ENCODE data around the gene SAT1.

The SAT1 gene

GRCh38 chrX:23816179-23816578 lies 33.2 kb downstream of the SAT1 start:
- H3K4me3 ChIP-seq (ENCODE audit: low read depth, low read length): no peak overlapping the region
- no peak for DNase-seq (ENCODE audit: low read depth)
- TF ChIP-seq CTCF (IDR thresholded peaks at IDR 0.05; ENCODE audit: insufficient read depth, low read depth, low read length, missing control alignments): no peak

- DNase-seq (ENCODE audit: low read depth): no peak
- TF ChIP-seq CTCF (IDR thresholded peaks at IDR 0.05; ENCODE audit: insufficient read depth, low read depth, low read length, missing control alignments): no peak
- H3K4me3 ChIP-seq (ENCODE audit: low read depth, low read length): no peak overlapping the region
These were observed 35.0 kb downstream of the SAT1 start for GRCh38 chrX:23817979-23818336.

GRCh38 chrX:23819385-23820234 lies 36.6 kb downstream of the SAT1 start:
- no peak for TF ChIP-seq CTCF (IDR thresholded peaks at IDR 0.05; ENCODE audit: insufficient read depth, low read depth, low read length, missing control alignments)
- H3K4me3 ChIP-seq (ENCODE audit: low read depth, low read length): no peak overlapping the region
- DNase-seq (ENCODE audit: low read depth): no peak

GRCh38 chrX:23820235-23820782 lies 37.3 kb downstream of the SAT1 start:
- peak; percentile 9 for DNase-seq (ENCODE audit: low read depth)
- no peak overlapping the region for H3K4me3 ChIP-seq (ENCODE audit: low read depth, low read length)
- no peak for TF ChIP-seq CTCF (IDR thresholded peaks at IDR 0.05; ENCODE audit: insufficient read depth, low read depth, low read length, missing control alignments)

- no peak for TF ChIP-seq CTCF (IDR thresholded peaks at IDR 0.05; ENCODE audit: insufficient read depth, low read depth, low read length, missing control alignments)
- no peak for DNase-seq (ENCODE audit: low read depth)
- no peak overlapping the region for H3K4me3 ChIP-seq (ENCODE audit: low read depth, low read length)
These were observed 38.9 kb downstream of the SAT1 start for GRCh38 chrX:23821847-23822246.

GRCh38 chrX:23822397-23822796 lies 39.4 kb downstream of the SAT1 start:
- H3K4me3 ChIP-seq (ENCODE audit: low read depth, low read length): no peak overlapping the region
- no peak for TF ChIP-seq CTCF (IDR thresholded peaks at IDR 0.05; ENCODE audit: insufficient read depth, low read depth, low read length, missing control alignments)
- DNase-seq (ENCODE audit: low read depth): no peak

All from GM12865 (cell line).